Putamen (tissue), 1 donor: ENCODE measurements around the gene CSHL1.
"Not testable (repeated sequence)": the region's sequence is repeated elsewhere in the genome, so short reads cannot be mapped to it uniquely, and the experiment has no call there.

ENCODE experiments used
- DNase-seq: peaks from one replicate; pipeline ENCODE4 v3.0.0-alpha.2; 2016; ENCODE audit warnings: low spot score

Gene CSHL1

GRCh38 chr17:63940584-63940983 is 29.5 kb upstream of the CSHL1 start:
- DNase-seq, result no peak

- DNase-seq, result no peak
These were observed 28.8 kb upstream of the CSHL1 start for GRCh38 chr17:63939884-63940283.

- no peak for DNase-seq
These were observed 28.3 kb upstream of the CSHL1 start for GRCh38 chr17:63939401-63939800.

GRCh38 chr17:63937920-63938319 is 26.9 kb upstream of the CSHL1 start:
- DNase-seq, result no peak

- DNase-seq, result no peak
These were observed 26.3 kb upstream of the CSHL1 start for GRCh38 chr17:63937319-63937718.

GRCh38 chr17:63934183-63935112 is 23.4 kb upstream of the CSHL1 start:
- DNase-seq, result no peak

GRCh38 chr17:63933598-63933997 is 22.5 kb upstream of the CSHL1 start:
- DNase-seq, result no peak

DNA sequence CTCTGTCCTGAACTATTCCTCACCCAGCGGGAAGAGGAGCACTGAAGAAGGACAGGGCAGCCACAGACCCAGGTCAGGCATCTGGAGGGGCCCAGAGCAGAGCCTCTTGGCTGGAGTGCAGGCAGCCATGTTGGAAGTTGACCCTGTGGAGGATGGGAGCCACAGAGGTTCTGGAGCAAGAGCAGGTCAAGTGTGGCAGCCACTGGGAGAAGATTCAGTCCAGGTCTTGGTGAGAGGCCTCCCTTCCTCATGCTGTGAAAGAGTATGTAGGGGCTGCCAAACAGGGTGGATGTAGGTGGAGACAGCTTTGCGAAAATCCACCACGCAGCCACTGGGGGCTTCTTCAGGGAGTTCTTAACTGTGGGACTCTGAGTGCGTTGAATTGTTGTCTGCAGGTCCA is 21.7 kb upstream of the CSHL1 start:
- no peak for DNase-seq

DNA sequence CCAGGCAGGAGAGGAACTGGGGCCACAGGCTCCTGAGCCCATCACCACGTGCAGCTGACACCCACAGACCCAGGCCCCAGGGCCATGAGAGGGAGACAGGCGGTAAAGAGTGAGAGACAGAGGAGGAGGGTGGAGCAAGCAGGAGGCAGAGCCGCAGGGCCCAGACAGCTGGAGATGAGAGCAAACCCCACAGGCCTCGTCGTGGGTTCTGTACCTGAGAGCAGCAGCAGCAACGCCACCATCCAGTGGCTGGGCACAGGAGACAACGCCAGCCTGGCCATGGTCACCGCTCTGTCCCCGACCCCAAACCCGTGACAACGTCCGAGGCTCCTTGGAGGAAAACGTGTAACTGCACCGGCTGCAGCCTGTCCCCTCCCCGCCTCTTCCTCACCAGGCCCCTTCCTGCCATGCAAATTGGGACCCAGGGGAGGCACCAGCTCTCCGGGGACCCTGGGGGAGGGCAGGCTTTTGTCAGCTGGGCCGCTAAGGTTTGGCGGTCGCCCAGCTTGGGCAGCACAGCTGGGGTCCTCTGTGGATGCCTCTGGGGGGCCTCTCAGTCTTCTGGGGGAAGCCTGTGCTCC is 21.0 kb upstream of the CSHL1 start, which contains the start of gene CD79B:
Gene CD79B (minus strand): TSS at position 351 of the 581 bp plus-strand sequence. CDS start 70 bp downstream, at position 281.
- no peak for DNase-seq

DNA sequence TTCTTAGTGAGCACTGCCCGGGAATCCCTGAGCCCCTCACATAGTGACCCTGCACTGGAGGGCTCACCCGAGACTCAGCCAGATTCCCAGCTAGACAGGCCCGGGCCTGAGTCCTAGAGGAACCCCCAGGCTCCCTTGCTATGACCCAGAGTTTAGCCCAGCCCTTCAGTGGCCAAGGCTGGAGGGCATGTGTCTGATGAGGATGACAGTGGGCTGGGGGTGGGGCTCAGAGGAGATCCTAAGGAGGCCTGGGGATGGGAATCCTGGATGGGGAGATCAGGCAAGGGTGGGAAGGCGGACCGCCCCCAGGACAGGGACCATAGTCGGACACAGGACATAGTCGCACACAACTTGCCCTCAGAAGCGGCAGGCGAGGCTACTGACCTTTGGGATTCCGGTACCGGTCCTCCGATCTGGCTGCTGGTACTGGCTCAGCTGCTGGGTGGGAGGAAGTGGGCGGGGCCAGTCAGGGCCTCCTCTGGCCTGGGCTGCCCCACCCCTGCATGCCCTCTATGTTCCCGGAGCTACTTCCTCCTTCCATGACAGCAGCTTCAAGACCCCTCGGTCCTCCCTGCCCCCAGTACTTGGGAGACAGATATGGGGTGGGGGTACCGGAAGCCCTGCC is 20.0 kb upstream of the CSHL1 start:
- DNase-seq, result no peak

DNA sequence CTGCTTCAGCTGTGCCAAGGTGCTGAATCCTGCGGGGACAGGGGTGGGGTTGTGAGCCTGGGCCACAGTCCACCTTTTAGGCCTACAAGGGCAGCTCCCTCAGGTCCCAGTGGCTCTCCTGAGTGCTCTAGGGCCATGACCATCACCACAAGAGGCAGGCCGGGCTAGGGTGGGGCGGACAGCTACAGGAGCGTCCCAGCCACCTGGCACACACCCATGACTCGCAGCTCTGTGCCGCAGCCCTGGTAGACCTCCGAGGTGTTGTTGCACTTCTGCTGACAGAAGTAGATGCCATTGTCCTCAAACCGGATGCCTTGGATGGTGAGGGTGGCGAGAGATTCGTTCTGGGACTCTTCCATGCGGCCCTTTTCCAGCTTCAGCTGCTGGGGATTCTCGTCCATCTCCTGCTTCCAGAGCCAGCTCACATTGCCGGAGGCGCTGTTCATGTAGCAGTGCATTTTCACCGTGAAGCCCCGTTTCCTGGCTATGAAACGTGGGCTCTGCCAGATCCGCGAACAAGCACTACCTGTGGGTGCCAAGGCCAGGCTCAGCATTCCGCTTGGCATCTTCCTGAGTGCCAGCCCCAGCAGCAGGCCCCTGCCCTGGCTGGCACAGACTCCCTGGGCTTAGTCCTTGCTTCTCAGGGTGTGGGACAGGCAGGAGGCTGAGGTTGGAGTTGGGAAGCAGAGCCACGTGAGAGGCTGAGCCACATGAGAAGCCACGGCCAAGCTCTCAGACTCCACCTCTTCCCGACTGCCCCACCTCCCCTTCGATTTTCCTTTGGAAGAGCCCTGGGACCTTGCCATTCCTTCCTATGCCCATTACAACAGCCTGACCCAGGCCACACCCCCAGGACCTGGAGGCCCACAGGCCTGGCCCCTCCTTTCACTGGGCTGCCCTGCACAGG is 19.1 kb upstream of the CSHL1 start:
- DNase-seq, result no peak

- DNase-seq, result no peak
These were observed 18.1 kb upstream of the CSHL1 start for GRCh38 chr17:63928966-63929695.

GRCh38 chr17:63928172-63928666 is 17.2 kb upstream of the CSHL1 start:
- no peak for DNase-seq

GRCh38 chr17:63927464-63928171 is 16.6 kb upstream of the CSHL1 start:
- DNase-seq, result no peak

GRCh38 chr17:63926164-63926563 is 15.1 kb upstream of the CSHL1 start:
- no peak for DNase-seq

GRCh38 chr17:63925615-63926014 is 14.6 kb upstream of the CSHL1 start:
- no peak for DNase-seq

- not testable (repeated sequence) for DNase-seq
These were observed 11.3 kb upstream of the CSHL1 start for GRCh38 chr17:63922402-63922801.

DNA sequence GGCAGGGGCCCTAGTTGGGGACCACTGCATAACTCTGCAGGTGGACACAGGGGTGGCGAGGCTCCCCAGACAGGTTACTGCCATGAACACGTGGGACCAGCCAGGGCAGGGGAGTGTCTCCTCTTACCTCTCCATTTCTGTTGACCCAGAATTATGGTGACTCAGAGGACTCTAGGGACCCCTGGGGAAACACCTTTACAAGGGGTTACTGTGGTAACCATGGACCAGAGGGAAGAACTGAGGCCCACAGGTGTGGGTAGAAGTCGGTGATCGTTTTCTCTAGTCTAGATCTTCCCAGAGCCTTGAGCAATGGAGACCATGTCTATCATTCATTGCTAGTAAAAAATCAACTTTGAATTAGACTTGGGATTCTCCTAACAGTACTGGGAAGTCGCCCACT is 9.7 kb upstream of the CSHL1 start:
- DNase-seq, result not testable (repeated sequence)

DNA sequence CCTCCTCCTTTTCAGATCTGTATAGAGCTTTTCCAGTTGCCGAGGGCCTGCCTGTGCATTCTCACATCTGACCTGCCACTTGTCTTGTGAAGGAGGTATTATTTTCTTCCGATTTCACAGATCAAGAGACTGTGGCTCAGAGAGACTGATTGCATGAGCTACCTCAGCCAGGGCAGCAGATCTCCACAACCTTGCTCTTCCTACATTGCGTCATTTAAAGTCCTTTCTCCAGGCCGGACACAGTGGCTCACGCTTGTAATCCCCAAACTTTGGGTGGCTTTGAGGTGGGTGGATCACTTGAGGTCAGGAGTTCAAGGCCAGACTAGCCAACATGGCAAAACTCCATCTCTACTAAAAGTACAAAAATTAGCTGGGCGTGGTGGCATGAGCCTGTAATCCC is 9.0 kb upstream of the CSHL1 start:
- not testable (repeated sequence) for DNase-seq

DNA sequence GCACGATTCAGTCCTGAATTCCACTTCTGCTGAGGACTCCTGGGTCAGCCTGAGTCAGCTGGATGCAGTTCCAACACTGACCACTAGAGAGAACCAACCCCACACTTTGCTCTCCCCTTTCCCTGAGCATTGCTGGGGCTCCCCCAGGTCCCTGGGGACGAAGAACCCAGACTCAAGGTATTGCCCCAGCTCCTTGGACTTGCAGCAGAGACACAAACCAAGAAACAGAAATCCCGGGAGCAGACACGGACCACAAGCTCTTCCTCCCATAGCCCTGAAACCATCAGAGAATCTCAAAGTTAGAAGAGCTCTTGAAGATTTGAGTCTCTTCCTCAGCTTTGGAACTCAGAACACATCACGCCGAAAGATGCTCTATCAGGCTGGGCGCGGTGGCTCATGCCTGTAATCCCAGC is 8.3 kb upstream of the CSHL1 start:
- DNase-seq, result peak; percentile 14
